DMS79 treated with DMSO at 0.1 percent for 48 hours (cell line): Measurements from ENCODE around the gene ANKRD55.
"Not testable (repeated sequence)": the region's sequence is repeated elsewhere in the genome, so short reads cannot be mapped to it uniquely, and the experiment has no call there.

ENCODE experiments used
- DNase-seq: peaks from one replicate; lab custom pipeline; 2025; lab: John Stamatoyannopoulos, UW

Gene ANKRD55

GRCh38 chr5:56207537-56207936 lies 25.6 kb downstream of the ANKRD55 start:
- DNase-seq, result no peak

- no peak for DNase-seq
Observed at GRCh38 chr5:56206126-56206910, 26.8 kb downstream of the ANKRD55 start.

- not testable (repeated sequence) for DNase-seq
Observed at GRCh38 chr5:56203936-56204335, 29.2 kb downstream of the ANKRD55 start.

GRCh38 chr5:56202483-56202882 lies 30.6 kb downstream of the ANKRD55 start:
- no peak for DNase-seq

GRCh38 chr5:56201762-56202261 lies 31.3 kb downstream of the ANKRD55 start:
- DNase-seq, result not testable (repeated sequence)

- peak; percentile 3 for DNase-seq
Observed at GRCh38 chr5:56200971-56201666, 32.0 kb downstream of the ANKRD55 start.

GRCh38 chr5:56195016-56195415 lies 38.1 kb downstream of the ANKRD55 start:
- no peak for DNase-seq

GRCh38 chr5:56192246-56192645 lies 40.9 kb downstream of the ANKRD55 start:
- DNase-seq, result no peak

- DNase-seq, result no peak
Observed at GRCh38 chr5:56191656-56192055, 41.5 kb downstream of the ANKRD55 start.

GRCh38 chr5:56190497-56190896 lies 42.6 kb downstream of the ANKRD55 start:
- no peak for DNase-seq

GRCh38 chr5:56185768-56186311 lies 47.3 kb downstream of the ANKRD55 start:
- no peak for DNase-seq

- no peak for DNase-seq
Observed at GRCh38 chr5:56183506-56183905, 49.6 kb downstream of the ANKRD55 start.

GRCh38 chr5:56179442-56179841 lies 53.7 kb downstream of the ANKRD55 start:
- DNase-seq, result no peak

- no peak for DNase-seq
Observed at GRCh38 chr5:56178823-56179222, 54.3 kb downstream of the ANKRD55 start.

- DNase-seq, result no peak
Observed at GRCh38 chr5:56176871-56177533, 56.1 kb downstream of the ANKRD55 start.

GRCh38 chr5:56176155-56176798 lies 56.9 kb downstream of the ANKRD55 start:
- no peak for DNase-seq

- no peak for DNase-seq
Observed at GRCh38 chr5:56175488-56175887, 57.6 kb downstream of the ANKRD55 start.

GRCh38 chr5:56175021-56175420 lies 58.1 kb downstream of the ANKRD55 start:
- DNase-seq, result no peak

- no peak for DNase-seq
Observed at GRCh38 chr5:56172241-56172640, 60.9 kb downstream of the ANKRD55 start.

GRCh38 chr5:56170557-56170956 lies 62.6 kb downstream of the ANKRD55 start:
- no peak for DNase-seq

GRCh38 chr5:56169949-56170348 lies 63.2 kb downstream of the ANKRD55 start:
- no peak for DNase-seq

GRCh38 chr5:56169281-56169680 lies 63.8 kb downstream of the ANKRD55 start:
- DNase-seq, result no peak
